COR-L47 (cell line): ENCODE data around the gene NEURL4.

Experiments used
- DNase-seq: peaks from one replicate; lab custom pipeline; 2025; lab: John Stamatoyannopoulos, UW

Gene NEURL4

GRCh38 chr17:7323731-7324437 lies 5.3 kb downstream of the NEURL4 start:
- DNase-seq: no peak

GRCh38 chr17:7322520-7323194 lies 6.5 kb downstream of the NEURL4 start:
- no peak for DNase-seq

- no peak for DNase-seq
These were observed 7.7 kb downstream of the NEURL4 start for GRCh38 chr17:7321466-7321865.

GRCh38 chr17:7318121-7318860 lies 10.8 kb downstream of the NEURL4 start:
- DNase-seq: no peak

GRCh38 chr17:7317161-7317803 lies 11.9 kb downstream of the NEURL4 start:
- DNase-seq: no peak

- DNase-seq: no peak
These were observed 13.4 kb downstream of the NEURL4 start for GRCh38 chr17:7315570-7316235.

- peak; percentile 55 for DNase-seq
These were observed 14.2 kb downstream of the NEURL4 start, which contains the start of gene GPS2 for GRCh38 chr17:7314719-7315569. GPS2 (minus strand) TSS chr17:7315360; CDS start chr17:7315052, 308 bp downstream.

- no peak for DNase-seq
These were observed 15.0 kb downstream of the NEURL4 start for GRCh38 chr17:7313890-7314718.

GRCh38 chr17:7313088-7313889 lies 15.8 kb downstream of the NEURL4 start:
- no peak for DNase-seq

GRCh38 chr17:7312432-7313087 lies 16.6 kb downstream of the NEURL4 start:
- DNase-seq: no peak

- DNase-seq: no peak
These were observed 17.9 kb downstream of the NEURL4 start for GRCh38 chr17:7311110-7311705.

- no peak for DNase-seq
These were observed 19.5 kb downstream of the NEURL4 start for GRCh38 chr17:7309628-7310027.

- DNase-seq: peak; percentile 48
These were observed 20.3 kb downstream of the NEURL4 start for GRCh38 chr17:7308625-7309433.

GRCh38 chr17:7307686-7308624 lies 21.2 kb downstream of the NEURL4 start:
- no peak for DNase-seq

- peak; percentile 96 for DNase-seq
These were observed 22.0 kb downstream of the NEURL4 start, which contains the start of gene EIF5A for GRCh38 chr17:7306911-7307685. EIF5A (plus strand) TSS chr17:7307628; CDS start chr17:7309636, 2,008 bp downstream.
